OCI-LY7 (cell line): Measurements from ENCODE around the gene MAN1C1. TPM values are rescaled to one million over a fixed set of nuclear protein-coding genes. Genes with fewer than 3 reads are reported as not detected.

Experiments used
- BruUV-seq: library from RNA; stranded (reverse); fragments of 400-500 nt; replicated peaks from 2 replicates; lab custom pipeline; 2021; lab: Mats Ljungman, UMichigan
- CTCF ChIA-PET: fragments of 300-600 bp; sonication (Branson Sonifier 250); formaldehyde crosslinking; loops from one replicate; lab custom pipeline; 2022; ENCODE audit warnings: antibody characterized with exemption; ENCODE audit not compliant: unreplicated experiment; lab: Charles Lee
- POLR2A ChIA-PET: fragments of 300-600 bp; sonication (Branson Sonifier 250); formaldehyde crosslinking; loops from one replicate; lab custom pipeline; 2022; ENCODE audit warnings: antibody characterized with exemption; lab: Charles Lee
- DNase-seq: peaks from one replicate; pipeline ENCODE4 v3.0.0-alpha.2; 2015; ENCODE audit warnings: low spot score
- H2AFZ ChIP-seq: fragments of 200-600 bp; sonication (generic), shearing (Covaris generic); 2 replicates; pipeline ENCODE4 v1.6.1; 2014; ENCODE audit warnings: mild to moderate bottlenecking, antibody characterized with exemption, low read length, moderate library complexity
- H3K27ac ChIP-seq: fragments of 200-600 bp; sonication (generic); 2 replicates; pipeline ENCODE4 v1.5.1; 2014; ENCODE audit warnings: mixed run types, low read depth, mild to moderate bottlenecking, moderate library complexity, low read length, inconsistent platforms; ENCODE audit not compliant: poor library complexity, severe bottlenecking
- H3K36me3 ChIP-seq: fragments of 200-600 bp; sonication (generic); 2 replicates; pipeline ENCODE4 v1.6.1; 2014; ENCODE audit warnings: mild to moderate bottlenecking, antibody characterized with exemption, low read length, moderate library complexity, mixed read lengths; ENCODE audit not compliant: insufficient read depth
- H3K4me1 ChIP-seq: fragments of 200-600 bp; sonication (generic); 2 replicates; pipeline ENCODE4 v1.5.1; 2014; ENCODE audit warnings: mild to moderate bottlenecking, low read length; ENCODE audit not compliant: insufficient read depth, poor library complexity, severe bottlenecking
- H3K4me2 ChIP-seq: fragments of 200-600 bp; sonication (generic); 2 replicates; pipeline ENCODE4 v1.6.1; 2014; ENCODE audit warnings: mild to moderate bottlenecking, low read length
- H3K4me3 ChIP-seq: fragments of 200-600 bp; sonication (generic); 2 replicates; pipeline ENCODE4 v1.5.1; 2014; ENCODE audit warnings: mild to moderate bottlenecking, low read depth, low read length; ENCODE audit not compliant: poor library complexity, severe bottlenecking
- H3K79me2 ChIP-seq: fragments of 200-600 bp; sonication (generic); 2 replicates; pipeline ENCODE4 v1.6.1; 2016; ENCODE audit warnings: low read depth, mild to moderate bottlenecking, low read length, moderate library complexity, mixed read lengths; ENCODE audit not compliant: insufficient read depth
- H3K9me2 ChIP-seq: fragments of 200-600 bp; sonication (generic); 2 replicates; pipeline ENCODE4 v1.6.1; 2016; ENCODE audit warnings: mild to moderate bottlenecking, low read length, mixed read lengths; ENCODE audit not compliant: insufficient read depth
- H3K9me3 ChIP-seq: fragments of 200-600 bp; sonication (generic); 2 replicates; pipeline ENCODE4 v1.6.1; 2014; ENCODE audit warnings: mild to moderate bottlenecking, mixed run types, low read length, mixed read lengths
- H4K20me1 ChIP-seq: fragments of 200-600 bp; sonication (generic); 2 replicates; pipeline ENCODE4 v1.6.1; 2014; ENCODE audit warnings: mild to moderate bottlenecking, antibody characterized with exemption, low read length, moderate library complexity, mixed read lengths; ENCODE audit not compliant: insufficient read depth
- EZH2phosphoT487 ChIP-seq: fragments of 200-600 bp; sonication (generic); IDR thresholded peaks from 2 replicates; pipeline ENCODE4 v1.6.1; 2018; ENCODE audit warnings: low read depth, borderline replicate concordance, mild to moderate bottlenecking, mixed run types, antibody characterized with exemption, low read length, moderate library complexity, mixed read lengths
- intact Hi-C: fragments of 100-400 bp; cut with micrococcal nuclease; formaldehyde crosslinking; loops from one replicate; pipeline ENCODE4 v1.10.0; 2022; ENCODE audit not compliant: unreplicated experiment
- total RNA-seq, 2 experiments: library from RNA; depleted of rRNA in 1 of 2; stranded (reverse); fragments of >200 nt in 1 of 2; shearing (Covaris generic) in 1 of 2; gene quantifications; 2 replicates each; pipeline ENCODE4 v1.2.3, GENCODE V29; 2014 to 2022
- TF ChIP-seq, protein P1 (sequence below): fragments of 200-600 bp; sonication (generic); conservative IDR thresholded peaks from 2 replicates; pipeline ENCODE4 v1.5.1; 2014; ENCODE audit warnings: mild to moderate bottlenecking, antibody characterized with exemption, low read length, moderate library complexity, mixed read lengths

MAN1C1 gene
- total RNA-seq, 2 experiments from 2014 or later, result 3.0 to 4.9 TPM

DNA sequence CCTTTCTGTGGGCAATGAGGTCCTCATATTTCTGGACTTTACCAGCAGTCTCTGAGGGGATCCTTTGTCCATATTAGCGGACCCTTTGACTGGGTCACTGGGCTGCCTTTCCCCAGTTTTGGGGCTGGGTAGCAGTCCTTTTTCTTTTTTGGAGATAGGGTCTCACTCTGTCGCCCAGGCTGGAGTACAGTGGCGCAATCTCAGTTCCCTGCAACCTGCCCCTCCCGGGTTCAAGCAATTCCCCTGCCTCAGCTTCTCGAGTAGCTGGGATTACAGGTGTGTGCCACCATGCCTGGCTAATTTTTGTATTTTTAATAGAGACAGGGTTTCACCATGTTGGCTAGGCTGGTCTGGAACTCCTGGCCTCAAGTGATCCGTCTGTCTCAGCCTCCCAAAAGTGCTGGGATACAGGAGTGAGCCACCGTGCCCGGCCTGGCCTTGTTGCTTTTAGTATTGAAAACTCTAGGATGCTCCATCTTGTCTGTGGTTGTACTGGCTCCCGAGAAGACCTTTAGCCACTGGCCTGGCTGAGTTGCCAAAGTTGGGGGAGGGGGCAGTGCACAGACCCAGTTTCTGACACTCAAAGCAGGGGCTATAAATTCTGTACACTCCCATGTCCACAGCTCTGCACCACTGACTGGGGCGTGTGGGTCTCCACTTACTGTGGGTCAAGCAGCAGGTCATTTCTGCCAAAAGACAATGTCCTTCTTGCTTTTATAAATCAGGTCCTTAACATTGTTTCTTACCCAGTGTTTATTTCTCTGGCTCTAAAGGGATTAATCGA, 33.1 kb downstream of the MAN1C1 start:
- intact Hi-C loops, result no loop called here
- Histone ChIP-seq H3K4me2 (no peak overlapping the region), H3K79me2 (no peaks in the 10 kb centered on the region), H3K9me2 (no peaks in the 10 kb centered on the region), H4K20me1 (no peaks in the 10 kb centered on the region), H3K27ac (no peak overlapping the region), H3K36me3 (no peaks in the 10 kb centered on the region), H3K9me3 (no peaks in the 10 kb centered on the region), H2AFZ (no peak overlapping the region), H3K4me3 (no peak overlapping the region), H3K4me1 (peaks cover 11% of the 10 kb centered on the region)
- BruUV-seq, result no TSS peak
- ChIA-PET CTCF (no interaction called here), POLR2A (no interaction called here)
- TF ChIP-seq, protein P1, sequence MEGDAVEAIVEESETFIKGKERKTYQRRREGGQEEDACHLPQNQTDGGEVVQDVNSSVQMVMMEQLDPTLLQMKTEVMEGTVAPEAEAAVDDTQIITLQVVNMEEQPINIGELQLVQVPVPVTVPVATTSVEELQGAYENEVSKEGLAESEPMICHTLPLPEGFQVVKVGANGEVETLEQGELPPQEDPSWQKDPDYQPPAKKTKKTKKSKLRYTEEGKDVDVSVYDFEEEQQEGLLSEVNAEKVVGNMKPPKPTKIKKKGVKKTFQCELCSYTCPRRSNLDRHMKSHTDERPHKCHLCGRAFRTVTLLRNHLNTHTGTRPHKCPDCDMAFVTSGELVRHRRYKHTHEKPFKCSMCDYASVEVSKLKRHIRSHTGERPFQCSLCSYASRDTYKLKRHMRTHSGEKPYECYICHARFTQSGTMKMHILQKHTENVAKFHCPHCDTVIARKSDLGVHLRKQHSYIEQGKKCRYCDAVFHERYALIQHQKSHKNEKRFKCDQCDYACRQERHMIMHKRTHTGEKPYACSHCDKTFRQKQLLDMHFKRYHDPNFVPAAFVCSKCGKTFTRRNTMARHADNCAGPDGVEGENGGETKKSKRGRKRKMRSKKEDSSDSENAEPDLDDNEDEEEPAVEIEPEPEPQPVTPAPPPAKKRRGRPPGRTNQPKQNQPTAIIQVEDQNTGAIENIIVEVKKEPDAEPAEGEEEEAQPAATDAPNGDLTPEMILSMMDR, result no peak
- no peak for TF ChIP-seq EZH2phosphoT487
- no peak for DNase-seq

DNA sequence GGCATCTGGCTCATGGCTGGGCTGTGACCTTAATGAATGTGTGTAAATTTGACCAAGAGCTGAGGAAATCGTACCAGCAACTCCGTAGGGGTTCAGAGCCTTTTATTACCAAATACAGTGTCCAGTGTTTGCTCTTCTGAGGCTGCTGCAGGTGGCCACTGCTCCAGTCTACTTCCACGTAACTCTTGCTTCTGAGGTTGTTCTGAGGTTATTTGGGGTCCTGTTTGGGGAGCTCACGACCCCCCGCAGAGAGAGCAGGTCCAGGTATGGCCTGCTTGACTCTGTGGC, 33.6 kb downstream of the MAN1C1 start:
- intact Hi-C loops, result no loop called here
- no peaks in the 10 kb centered on the region for H3K9me2 ChIP-seq
- peaks cover 11% of the 10 kb centered on the region for H3K4me1 ChIP-seq
- H3K4me3 ChIP-seq, result no peak overlapping the region
- H2AFZ ChIP-seq, result no peak overlapping the region
- ChIA-PET POLR2A (no interaction called here), CTCF (no interaction called here)
- H3K27ac ChIP-seq, result no peak overlapping the region
- no peaks in the 10 kb centered on the region for H3K79me2 ChIP-seq
- no peaks in the 10 kb centered on the region for H4K20me1 ChIP-seq
- no peaks in the 10 kb centered on the region for H3K36me3 ChIP-seq
- DNase-seq, result no peak
- no peaks in the 10 kb centered on the region for H3K9me3 ChIP-seq
- no peak overlapping the region for H3K4me2 ChIP-seq
- TF ChIP-seq, protein P1, result no peak
- TF ChIP-seq EZH2phosphoT487, result no peak
- BruUV-seq, result no TSS peak

DNA sequence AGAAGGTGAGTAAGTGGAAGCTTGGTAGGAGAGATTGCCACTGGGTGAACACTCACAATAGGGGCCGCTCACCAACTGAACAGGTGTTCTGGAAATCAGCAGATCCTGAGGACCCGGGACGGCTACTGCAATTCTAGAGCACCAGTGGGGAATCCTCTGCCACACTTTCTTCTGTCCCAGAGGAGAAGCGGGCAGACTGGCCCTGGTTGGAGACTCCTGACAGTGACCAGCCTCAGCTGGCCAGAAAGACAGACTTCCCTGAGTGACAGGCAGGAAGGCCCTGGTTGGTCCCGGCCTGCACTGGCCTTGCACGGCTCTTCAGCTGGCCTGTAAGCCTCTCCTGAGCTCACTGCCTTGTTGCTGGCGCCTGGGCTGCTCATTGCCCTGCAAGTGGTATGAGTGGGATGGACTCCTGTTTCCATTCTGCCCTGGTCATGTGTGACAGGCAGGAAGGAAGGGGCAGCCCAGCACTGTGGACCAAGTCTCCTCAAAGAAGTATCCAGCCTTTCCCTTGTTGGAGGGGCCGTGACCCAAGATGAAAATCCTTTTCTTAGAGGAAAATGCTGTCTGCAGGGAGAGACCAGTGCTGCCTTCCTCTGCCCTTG, 34.5 kb downstream of the MAN1C1 start:
- no peak overlapping the region for H3K4me2 ChIP-seq
- no TSS peak for BruUV-seq
- H3K9me3 ChIP-seq, result no peaks in the 10 kb centered on the region
- intact Hi-C loops, result no loop called here
- H4K20me1 ChIP-seq, result no peaks in the 10 kb centered on the region
- H3K4me1 ChIP-seq, result peaks cover 11% of the 10 kb centered on the region
- no peak overlapping the region for H3K4me3 ChIP-seq
- no peaks in the 10 kb centered on the region for H3K9me2 ChIP-seq
- TF ChIP-seq EZH2phosphoT487, result no peak
- TF ChIP-seq, protein P1, result no peak
- DNase-seq, result no peak
- no peaks in the 10 kb centered on the region for H3K36me3 ChIP-seq
- CTCF ChIA-PET, result no interaction called here
- no peaks in the 10 kb centered on the region for H3K79me2 ChIP-seq
- H3K27ac ChIP-seq, result no peak overlapping the region
- POLR2A ChIA-PET, result interaction anchor here (0.7 kb wide), 1 partner anchor 821 kb away, joined by 3 read pairs; no protein-coding TSS in a partner anchor
- H2AFZ ChIP-seq, result no peak overlapping the region
